Measurements from ENCODE around the gene SOX12.

DNA sequence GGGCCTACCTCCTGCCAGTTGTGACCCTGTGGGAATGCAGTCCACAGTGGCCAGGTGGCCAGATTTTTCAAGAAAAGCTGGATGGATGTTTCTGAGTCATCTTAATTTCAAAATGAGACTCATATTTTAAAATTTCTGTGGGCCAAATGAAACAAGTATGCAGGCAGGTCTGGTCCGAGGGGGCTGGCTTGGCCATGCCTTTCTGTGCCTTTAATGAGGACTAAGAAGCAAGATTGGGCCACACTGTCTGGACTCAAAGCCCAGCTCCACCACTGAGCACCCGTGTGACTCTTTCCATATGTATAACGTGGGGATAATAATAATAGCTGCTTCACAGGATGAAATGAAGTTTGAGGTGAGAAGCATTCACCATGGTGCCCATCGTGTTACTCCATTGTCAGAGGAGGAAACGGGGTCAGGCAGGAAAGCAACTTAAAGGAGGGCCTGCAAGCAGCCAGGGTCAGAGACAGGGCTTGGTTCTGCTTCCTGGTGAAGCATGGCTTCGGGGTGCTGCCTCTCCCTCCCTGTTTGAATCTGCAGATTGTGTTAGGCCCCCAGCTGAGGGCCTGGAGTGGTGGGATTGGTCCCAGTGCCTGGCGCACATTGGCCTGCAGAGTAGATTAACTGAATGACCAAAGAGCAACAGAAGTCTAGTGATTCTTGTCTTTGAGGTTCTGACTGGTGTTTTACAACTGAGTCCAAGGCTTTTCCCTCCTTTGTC, 3.8 kb downstream of the SOX12 start:
- TF ChIP-seq, protein P1, sequence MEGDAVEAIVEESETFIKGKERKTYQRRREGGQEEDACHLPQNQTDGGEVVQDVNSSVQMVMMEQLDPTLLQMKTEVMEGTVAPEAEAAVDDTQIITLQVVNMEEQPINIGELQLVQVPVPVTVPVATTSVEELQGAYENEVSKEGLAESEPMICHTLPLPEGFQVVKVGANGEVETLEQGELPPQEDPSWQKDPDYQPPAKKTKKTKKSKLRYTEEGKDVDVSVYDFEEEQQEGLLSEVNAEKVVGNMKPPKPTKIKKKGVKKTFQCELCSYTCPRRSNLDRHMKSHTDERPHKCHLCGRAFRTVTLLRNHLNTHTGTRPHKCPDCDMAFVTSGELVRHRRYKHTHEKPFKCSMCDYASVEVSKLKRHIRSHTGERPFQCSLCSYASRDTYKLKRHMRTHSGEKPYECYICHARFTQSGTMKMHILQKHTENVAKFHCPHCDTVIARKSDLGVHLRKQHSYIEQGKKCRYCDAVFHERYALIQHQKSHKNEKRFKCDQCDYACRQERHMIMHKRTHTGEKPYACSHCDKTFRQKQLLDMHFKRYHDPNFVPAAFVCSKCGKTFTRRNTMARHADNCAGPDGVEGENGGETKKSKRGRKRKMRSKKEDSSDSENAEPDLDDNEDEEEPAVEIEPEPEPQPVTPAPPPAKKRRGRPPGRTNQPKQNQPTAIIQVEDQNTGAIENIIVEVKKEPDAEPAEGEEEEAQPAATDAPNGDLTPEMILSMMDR (IDR thresholded peaks at IDR 0.05), result no peak
- TF ChIP-seq POLR2AphosphoS5 (IDR thresholded peaks at IDR 0.05) (no peak), EP300 (IDR thresholded peaks at IDR 0.05) (no peak), POLR2A (IDR thresholded peaks at IDR 0.05; ENCODE audit: low read depth) (no peak)

All from esophagus muscularis mucosa (tissue), 4 donors.